Heart left ventricle (tissue), 16 donors: Measurements from ENCODE around the gene TNFRSF8. TPM values are rescaled to one million over a fixed set of nuclear protein-coding genes. Genes with fewer than 3 reads are reported as not detected.

ENCODE experiments used
- ATAC-seq, 4 donors: fragments of 200-7000 bp; cut with Tn5 transposase; one replicate each; pipeline ENCODE4 v1.9.1; 2020 to 2022; ENCODE audit warnings: moderate library complexity in 4 of 4, mild to moderate bottlenecking in 3 of 4, moderate number of reproducible peaks in 1 of 4
- DNase-seq, 5 donors: peaks; one replicate each; pipeline ENCODE4 v3.0.0-alpha.2; 2020
- H3K27ac ChIP-seq, 12 donors: fragments of 200-600 bp; sonication (generic) in 4 of 12; one replicate each; pipeline versions ENCODE4 v1.5.0 to v1.8.0; 2016 to 2022; ENCODE audit warnings: mild to moderate bottlenecking in 2 of 12
- H3K27me3 ChIP-seq, 9 donors: fragments of 200-600 bp; sonication (generic) in 2 of 9; one replicate each; pipeline versions ENCODE4 v1.5.1 to v1.8.0; 2016 to 2022; ENCODE audit warnings: mild to moderate bottlenecking in 3 of 9
- H3K36me3 ChIP-seq, 9 donors: fragments of 200-600 bp; sonication (generic) in 2 of 9; one replicate each; pipeline versions ENCODE4 v1.5.0 to v1.8.0; 2018 to 2022; ENCODE audit warnings: mild to moderate bottlenecking in 2 of 9
- H3K4me1 ChIP-seq, 12 donors: fragments of 200-600 bp; sonication (generic) in 4 of 12; one replicate each; pipeline versions ENCODE4 v1.5.0 to v1.8.0; 2016 to 2022; ENCODE audit warnings: mild to moderate bottlenecking in 3 of 12
- H3K4me3 ChIP-seq, 12 donors: fragments of 200-600 bp; sonication (generic) in 4 of 12; one replicate each; pipeline versions ENCODE4 v1.5.0 to v1.8.0; 2017 to 2022; ENCODE audit warnings: mild to moderate bottlenecking in 9 of 12, moderate library complexity in 4 of 12
- H3K9me3 ChIP-seq, 12 donors: fragments of 200-600 bp; sonication (generic) in 4 of 12; one replicate each; pipeline versions ENCODE4 v1.5.0 to v1.8.0; 2016 to 2022; ENCODE audit warnings: mild to moderate bottlenecking in 1 of 12
- POLR2A ChIP-seq, 2 donors: fragments of 450-650 bp; IDR thresholded peaks; one replicate each; pipeline ENCODE4 v1.6.1; 2017; ENCODE audit warnings: antibody characterized with exemption in 2 of 2, mild to moderate bottlenecking in 2 of 2, moderate library complexity in 2 of 2
- WGBS, 4 donors: extraction: QIAGEN DNeasy Blood & Tissue Kit in 2 of 4; methylation state at CpG; one replicate each; pipeline versions ENCODE4 v1.1.5 to v1.1.7; 2013 to 2018; 5-methylcytosine and 5-hydroxymethylcytosine counted together
- intact Hi-C, 10 donors: fragments of 100-400 bp; cut with DNase I; formaldehyde crosslinking; loops; one replicate each; pipeline versions ENCODE4 v1.11.1 to v1.14.2; 2022
- polyA plus RNA-seq, 2 donors: library from polyadenylated mRNA; stranded (reverse); fragments of 200-250 nt; gene quantifications; one replicate each; pipeline ENCODE4 v1.2.3, GENCODE V29; 2013
- total RNA-seq, 9 donors: library from RNA; depleted of rRNA in 2 of 9; stranded (reverse); fragments of >200 nt in 2 of 9; fragmentation: NEBNext Ultra II Directional in 3 of 9; extraction: Animal tissue kit (Norgen Biotek cat#: 25700) in 3 of 9; gene quantifications; one replicate each; pipeline versions ENCODE4 v1.1.0 to v1.2.4, GENCODE V29; 2016 to 2023
- TF ChIP-seq, protein P1 (sequence below), 12 donors: fragments of 200-600 bp; sonication (generic) in 4 of 12; IDR thresholded peaks; one replicate each; pipeline versions ENCODE4 v1.5.0 to v1.8.0; 2018 to 2022; ENCODE audit warnings: antibody characterized with exemption in 12 of 12, mild to moderate bottlenecking in 5 of 12
- donor health status: ischemic (EF 13 %, LVEDD 7.1; RV severe dilation, severe dysfunction).
- donor health status: healthy with polysubstance abuse.
- donor health status: DM: no; HTN: yes; CAD: no.
- donor health status: DM: no; HTN: no; CAD: no.
- donor health status: ischemic (EF 25% LVEDD 6.9; RV normal size, moderate dysfunction).
- donor health status: ischemic (EF 25% LVEDD 5.7; RV mildly dilated, moderate dysfunction).
- donor health status: healthy.
- donor health status: DM: yes; HTN: yes; CAD: no.
- donor health status: ischemic (EF 35%, LVEDD 5.7; RV mildly dilated, moderate dysfunction).
- donor health status: nonischemic (EF 11% LVEDD 7.7; RV severe dilation, severe dysfunction).
- donor health status: DM: yes; HTN: yes; CAD: no.
- donor health status: PGD.
- donor health status: ischemic (EF 29% LVEDD 5.4; RV normal size, mild dysfunction).
- donor health status: nonischemic (EF 23%, LVEDD 6.1; RV moderate dilation, normal function).

TNFRSF8 gene
- total and polyA plus RNA-seq, 11 donors: 0.51 to 4.5 (median 0.76) TPM

DNA sequence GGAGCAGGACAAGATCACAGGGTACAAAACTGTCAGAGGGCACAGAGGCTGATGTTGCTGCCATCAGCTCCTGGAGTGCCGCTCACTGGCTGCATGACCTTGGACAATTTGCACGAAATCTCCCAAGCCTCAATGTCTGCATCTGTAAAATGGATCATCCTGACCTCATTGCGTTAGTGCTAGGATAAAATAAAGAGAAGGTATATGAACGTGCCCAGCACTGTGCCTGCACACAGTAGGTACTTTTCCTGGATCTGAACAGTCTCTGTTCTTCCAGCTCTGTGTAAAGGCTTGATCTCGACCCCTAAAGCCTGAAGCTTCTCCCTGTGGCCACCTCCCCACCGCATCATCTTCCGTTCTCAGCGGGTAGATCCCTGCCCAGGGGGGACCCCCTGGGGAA lies 116.6 kb downstream of the TNFRSF8 start:
- no peaks in the 10 kb centered on the region for H3K27me3 ChIP-seq
- peaks cover 0 to 21% (median 0%) of the 10 kb centered on the region in 9 donors for H3K36me3 ChIP-seq
- WGBS, 4 donors: 91 to 98% (median 94%) methylated on average over 8 of the region's 8 CpGs
- peaks cover 14 to 100% (median 62%) of the 10 kb centered on the region in 12 donors for H3K4me1 ChIP-seq
- TF ChIP-seq POLR2A (IDR thresholded peaks at IDR 0.05): no peak
- TF ChIP-seq, protein P1, sequence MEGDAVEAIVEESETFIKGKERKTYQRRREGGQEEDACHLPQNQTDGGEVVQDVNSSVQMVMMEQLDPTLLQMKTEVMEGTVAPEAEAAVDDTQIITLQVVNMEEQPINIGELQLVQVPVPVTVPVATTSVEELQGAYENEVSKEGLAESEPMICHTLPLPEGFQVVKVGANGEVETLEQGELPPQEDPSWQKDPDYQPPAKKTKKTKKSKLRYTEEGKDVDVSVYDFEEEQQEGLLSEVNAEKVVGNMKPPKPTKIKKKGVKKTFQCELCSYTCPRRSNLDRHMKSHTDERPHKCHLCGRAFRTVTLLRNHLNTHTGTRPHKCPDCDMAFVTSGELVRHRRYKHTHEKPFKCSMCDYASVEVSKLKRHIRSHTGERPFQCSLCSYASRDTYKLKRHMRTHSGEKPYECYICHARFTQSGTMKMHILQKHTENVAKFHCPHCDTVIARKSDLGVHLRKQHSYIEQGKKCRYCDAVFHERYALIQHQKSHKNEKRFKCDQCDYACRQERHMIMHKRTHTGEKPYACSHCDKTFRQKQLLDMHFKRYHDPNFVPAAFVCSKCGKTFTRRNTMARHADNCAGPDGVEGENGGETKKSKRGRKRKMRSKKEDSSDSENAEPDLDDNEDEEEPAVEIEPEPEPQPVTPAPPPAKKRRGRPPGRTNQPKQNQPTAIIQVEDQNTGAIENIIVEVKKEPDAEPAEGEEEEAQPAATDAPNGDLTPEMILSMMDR (IDR thresholded peaks at IDR 0.05): no peak
- H3K9me3 ChIP-seq: no peaks in the 10 kb centered on the region
- DNase-seq (no peak), ATAC-seq (no peak)
- intact Hi-C loops: loop anchor here in 3 of 10 donors (5.0 to 10.0 kb wide), 3 partner anchors 32 to 45 kb away; no protein-coding TSS in a partner anchor
- H3K27ac ChIP-seq: peak overlapping the region; percentile 16 to 96 (median 62)
- H3K4me3 ChIP-seq: no peak overlapping the region

DNA sequence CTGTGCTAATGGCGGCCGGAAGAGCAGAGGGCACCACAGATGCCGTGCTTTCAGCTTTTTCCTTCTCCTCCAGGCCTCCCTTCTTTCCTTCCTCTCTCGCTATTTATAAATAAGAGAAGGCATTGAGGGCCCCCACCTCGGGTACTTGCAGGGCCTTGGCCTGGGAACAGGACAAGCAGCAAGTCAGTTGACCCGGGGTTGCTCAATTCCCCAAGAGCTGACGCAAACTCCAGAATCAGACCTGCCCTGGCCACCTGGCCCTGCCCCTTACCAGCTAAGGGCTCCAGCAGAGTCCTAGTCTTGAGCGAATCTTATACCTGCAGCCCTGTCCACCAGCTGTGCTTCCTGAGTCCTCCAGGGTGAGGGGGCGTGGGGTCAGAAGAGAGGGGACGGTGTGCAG lies 117.2 kb downstream of the TNFRSF8 start:
- WGBS, 4 donors: 59 to 76% (median 69%) methylated on average over 5 to 10 of the region's 10 CpGs
- H3K36me3 ChIP-seq: peaks cover 0 to 21% (median 0%) of the 10 kb centered on the region in 9 donors
- H3K4me1 ChIP-seq: peaks cover 13 to 100% (median 62%) of the 10 kb centered on the region in 12 donors
- H3K4me3 ChIP-seq: no peak overlapping the region
- H3K27me3 ChIP-seq: no peaks in the 10 kb centered on the region
- TF ChIP-seq, protein P1 (IDR thresholded peaks at IDR 0.05): no peak
- TF ChIP-seq POLR2A (IDR thresholded peaks at IDR 0.05): no peak
- peak overlapping the region; percentile 16 to 96 (median 62) for H3K27ac ChIP-seq
- intact Hi-C loops: loop anchor here in 3 of 10 donors (5.0 to 10.0 kb wide), 3 partner anchors 33 to 46 kb away; no protein-coding TSS in a partner anchor
- ATAC-seq: peak; percentile 5 to 38 (median 22)
- no peaks in the 10 kb centered on the region for H3K9me3 ChIP-seq
- DNase-seq: peak in 4 of 5 donors; percentile 65 to 82 (median 78)

DNA sequence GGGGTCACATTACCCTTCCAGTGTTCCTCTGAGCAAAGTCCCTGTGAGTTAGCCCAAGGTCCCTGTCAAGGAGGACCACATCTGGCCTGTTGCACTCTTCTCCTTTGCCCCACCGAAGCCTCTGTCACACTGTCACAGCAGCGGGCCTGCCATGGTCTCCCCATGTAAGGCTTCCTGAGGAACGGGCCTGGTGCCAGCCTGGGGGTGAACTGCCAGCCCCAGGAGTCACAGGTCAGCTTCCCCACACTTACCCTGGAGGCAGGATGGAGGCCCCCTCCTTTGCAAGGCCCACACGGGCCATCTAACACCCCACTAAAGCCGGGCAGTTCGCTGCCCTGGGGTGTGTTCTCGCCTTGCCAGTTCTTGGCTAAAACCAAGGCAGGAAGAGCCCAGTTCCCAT lies 117.8 kb downstream of the TNFRSF8 start:
- peak overlapping the region; percentile 16 to 96 (median 62) for H3K27ac ChIP-seq
- intact Hi-C loops: loop anchor here in 3 of 10 donors (5.0 to 10.0 kb wide), 3 partner anchors 34 to 46 kb away; no protein-coding TSS in a partner anchor
- H3K4me1 ChIP-seq: peaks cover 15 to 100% (median 63%) of the 10 kb centered on the region in 12 donors
- DNase-seq: no peak
- no peaks in the 10 kb centered on the region for H3K27me3 ChIP-seq
- no peaks in the 10 kb centered on the region for H3K9me3 ChIP-seq
- H3K36me3 ChIP-seq: peaks cover 0 to 21% (median 0%) of the 10 kb centered on the region in 9 donors
- TF ChIP-seq, protein P1 (IDR thresholded peaks at IDR 0.05): no peak
- TF ChIP-seq POLR2A (IDR thresholded peaks at IDR 0.05): no peak
- WGBS, 4 donors: 78 to 84% (median 81%) methylated on average over 5 to 7 of the region's 7 CpGs
- no peak for ATAC-seq
- no peak overlapping the region for H3K4me3 ChIP-seq

DNA sequence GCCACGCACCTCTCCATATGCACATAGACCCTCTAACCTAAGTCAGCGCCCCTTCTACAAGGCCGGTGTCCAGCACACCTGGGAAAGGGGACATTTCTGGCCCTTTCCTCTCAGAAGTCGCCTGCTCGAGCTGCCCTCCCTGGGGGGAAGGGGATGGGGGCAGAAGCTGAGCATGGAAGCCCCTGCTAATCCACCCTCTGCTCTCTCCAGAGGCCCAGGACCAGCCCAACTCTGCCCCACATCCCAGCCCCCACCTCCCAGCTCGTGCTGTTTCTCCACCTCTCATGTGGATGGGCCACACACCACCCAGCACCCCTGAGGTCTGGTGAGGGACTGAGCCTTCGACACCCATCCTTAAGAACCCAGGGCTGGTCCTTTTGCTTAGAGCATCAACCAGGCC lies 118.5 kb downstream of the TNFRSF8 start:
- no peak for TF ChIP-seq POLR2A (IDR thresholded peaks at IDR 0.05)
- TF ChIP-seq, protein P1 (IDR thresholded peaks at IDR 0.05): no peak
- H3K36me3 ChIP-seq: peaks cover 0 to 27% (median 0%) of the 10 kb centered on the region in 9 donors
- intact Hi-C loops: loop anchor here in 3 of 10 donors (5.0 to 10.0 kb wide), 3 partner anchors 34 to 47 kb away; no protein-coding TSS in a partner anchor
- 92 to 94% (median 93%) methylated on average over 6 to 7 of the region's 7 CpGs for WGBS, 4 donors
- H3K4me1 ChIP-seq: peaks cover 18 to 100% (median 65%) of the 10 kb centered on the region in 12 donors
- H3K27ac ChIP-seq: peak overlapping the region in 9 of 12 donors; percentile 16 to 96 (median 63)
- DNase-seq (no peak), ATAC-seq (no peak)
- no peaks in the 10 kb centered on the region for H3K9me3 ChIP-seq
- no peaks in the 10 kb centered on the region for H3K27me3 ChIP-seq
- no peak overlapping the region for H3K4me3 ChIP-seq
